ENCODE results near the gene FMNL2. TPM values are rescaled to one million over a fixed set of nuclear protein-coding genes. Genes with fewer than 3 reads are reported as not detected.
A peak's percentile ranks its signal among the peaks of the same experiment; 100 is the strongest.

Gene FMNL2
- total RNA-seq, 1 donor = 24.2 TPM

GRCh38 chr2:152646775-152647174 lies 311.8 kb downstream of the FMNL2 start:
- peak overlapping the region; percentile 75 for H3K27ac ChIP-seq (ENCODE audit: low read depth, low read length)

GRCh38 chr2:152647552-152647951 lies 312.6 kb downstream of the FMNL2 start:
- Histone ChIP-seq H3K9me3 (ENCODE audit: low read depth, low read length) (no peaks in the 10 kb centered on the region), H3K4me2 (ENCODE audit: insufficient read depth, low read length) (no peak overlapping the region), H3K27ac (ENCODE audit: low read depth, low read length) (peak overlapping the region; percentile 75), H2AFZ (ENCODE audit: low read length) (no peak overlapping the region), H3K4me1 (ENCODE audit: insufficient read depth, low read length) (peaks cover 17% of the 10 kb centered on the region), H3K79me2 (ENCODE audit: insufficient read depth, low read length) (no peaks in the 10 kb centered on the region), H3K4me3 (ENCODE audit: insufficient read depth, low read length) (no peak overlapping the region), H3K36me3 (ENCODE audit: insufficient read depth, low read length) (peaks cover 20% of the 10 kb centered on the region), H3K27me3 (ENCODE audit: insufficient read depth, low read length) (no peaks in the 10 kb centered on the region), H4K20me1 (ENCODE audit: insufficient read depth, low read length) (no peaks in the 10 kb centered on the region)
- no peak for DNase-seq (ENCODE audit: insufficient read length, low spot score, missing footprints)
- no peak for TF ChIP-seq CTCF (IDR thresholded peaks at IDR 0.05; ENCODE audit: extremely low read depth, low read depth, low read length)

More at GRCh38 chr2:152646775-152647174, 311.8 kb downstream of the FMNL2 start:
- Histone ChIP-seq H3K79me2 (ENCODE audit: insufficient read depth, low read length) (no peaks in the 10 kb centered on the region), H3K9me3 (ENCODE audit: low read depth, low read length) (no peaks in the 10 kb centered on the region), H2AFZ (ENCODE audit: low read length) (no peak overlapping the region), H4K20me1 (ENCODE audit: insufficient read depth, low read length) (no peaks in the 10 kb centered on the region), H3K4me2 (ENCODE audit: insufficient read depth, low read length) (peak overlapping the region; percentile 23), H3K36me3 (ENCODE audit: insufficient read depth, low read length) (peaks cover 17% of the 10 kb centered on the region), H3K27me3 (ENCODE audit: insufficient read depth, low read length) (no peaks in the 10 kb centered on the region), H3K4me1 (ENCODE audit: insufficient read depth, low read length) (peaks cover 17% of the 10 kb centered on the region), H3K4me3 (ENCODE audit: insufficient read depth, low read length) (no peak overlapping the region)
- no peak for TF ChIP-seq CTCF (IDR thresholded peaks at IDR 0.05; ENCODE audit: extremely low read depth, low read depth, low read length)
- DNase-seq (ENCODE audit: insufficient read length, low spot score, missing footprints) = peak; percentile 81

- H3K9me3 ChIP-seq (ENCODE audit: low read depth, low read length) = no peaks in the 10 kb centered on the region
- peak; percentile 34 for TF ChIP-seq CTCF (IDR thresholded peaks at IDR 0.05; ENCODE audit: extremely low read depth, low read depth, low read length)
- no peak overlapping the region for H3K4me2 ChIP-seq (ENCODE audit: insufficient read depth, low read length)
- DNase-seq (ENCODE audit: insufficient read length, low spot score, missing footprints) = no peak
- no peak overlapping the region for H2AFZ ChIP-seq (ENCODE audit: low read length)
- no peak overlapping the region for H3K27ac ChIP-seq (ENCODE audit: low read depth, low read length)
- peaks cover 22% of the 10 kb centered on the region for H3K36me3 ChIP-seq (ENCODE audit: insufficient read depth, low read length)
- H3K4me3 ChIP-seq (ENCODE audit: insufficient read depth, low read length) = no peak overlapping the region
- no peaks in the 10 kb centered on the region for H4K20me1 ChIP-seq (ENCODE audit: insufficient read depth, low read length)
- peaks cover 17% of the 10 kb centered on the region for H3K4me1 ChIP-seq (ENCODE audit: insufficient read depth, low read length)
- no peaks in the 10 kb centered on the region for H3K79me2 ChIP-seq (ENCODE audit: insufficient read depth, low read length)
- H3K27me3 ChIP-seq (ENCODE audit: insufficient read depth, low read length) = no peaks in the 10 kb centered on the region
These were observed 313.4 kb downstream of the FMNL2 start for GRCh38 chr2:152648336-152648735.

- DNase-seq (ENCODE audit: insufficient read length, low spot score, missing footprints) = no peak
- no peak for TF ChIP-seq CTCF (IDR thresholded peaks at IDR 0.05; ENCODE audit: extremely low read depth, low read depth, low read length)
- H3K79me2 ChIP-seq (ENCODE audit: insufficient read depth, low read length) = no peaks in the 10 kb centered on the region
- peaks cover 17% of the 10 kb centered on the region for H3K4me1 ChIP-seq (ENCODE audit: insufficient read depth, low read length)
- peaks cover 17% of the 10 kb centered on the region for H3K36me3 ChIP-seq (ENCODE audit: insufficient read depth, low read length)
- no peaks in the 10 kb centered on the region for H3K9me3 ChIP-seq (ENCODE audit: low read depth, low read length)
- H3K4me2 ChIP-seq (ENCODE audit: insufficient read depth, low read length) = no peak overlapping the region
- no peaks in the 10 kb centered on the region for H3K27me3 ChIP-seq (ENCODE audit: insufficient read depth, low read length)
- no peak overlapping the region for H3K4me3 ChIP-seq (ENCODE audit: insufficient read depth, low read length)
- H3K27ac ChIP-seq (ENCODE audit: low read depth, low read length) = no peak overlapping the region
- H4K20me1 ChIP-seq (ENCODE audit: insufficient read depth, low read length) = no peaks in the 10 kb centered on the region
- no peak overlapping the region for H2AFZ ChIP-seq (ENCODE audit: low read length)
These were observed 315.0 kb downstream of the FMNL2 start for GRCh38 chr2:152649997-152650396.

Data from osteoblast (primary cell).